Measurements from ENCODE around the gene RARRES1.

RARRES1 gene

GRCh38 chr3:158678687-158679086 is 53.6 kb downstream of the RARRES1 start:
- Histone ChIP-seq H3K27me3 (ENCODE audit: low read depth) (no peaks in the 10 kb centered on the region), H3K4me3 (no peak overlapping the region), H3K4me1 (peaks cover 15% of the 10 kb centered on the region), H3K9me3 (no peaks in the 10 kb centered on the region), H3K36me3 (replicated peaks) (no peaks in the 10 kb centered on the region)
- DNase-seq (ENCODE audit: low spot score in 2 of 2) = no peak
- in situ Hi-C loops (cut with MboI; ENCODE audit: low sequenced_read_pairs) = no loop called here

GRCh38 chr3:158672215-158673176 is 59.8 kb downstream of the RARRES1 start, which contains the start of gene LXN:
Gene LXN (minus strand): TSS chr3:158672648. CDS start chr3:158672478, 170 bp downstream.
- H3K36me3 ChIP-seq (replicated peaks) = peaks cover 23% of the 10 kb centered on the region

GRCh38 chr3:158671821-158672214 is 60.4 kb downstream of the RARRES1 start:
- H3K4me1 ChIP-seq = peaks cover 11% of the 10 kb centered on the region
- H3K4me3 ChIP-seq = peak overlapping the region; percentile 43
- H3K36me3 ChIP-seq (replicated peaks) = peaks cover 28% of the 10 kb centered on the region
- no peak for DNase-seq (ENCODE audit: low spot score in 2 of 2)
- H3K27me3 ChIP-seq (ENCODE audit: low read depth) = no peaks in the 10 kb centered on the region
- H3K9me3 ChIP-seq = no peaks in the 10 kb centered on the region
- in situ Hi-C loops (cut with MboI; ENCODE audit: low sequenced_read_pairs) = no loop called here

More at GRCh38 chr3:158672215-158673176, 59.8 kb downstream of the RARRES1 start, which contains the start of gene LXN:
- Histone ChIP-seq H3K4me1 (peaks cover 17% of the 10 kb centered on the region), H3K4me3 (peak within 1 kb of the TSS; percentile 43), H3K27me3 (ENCODE audit: low read depth) (no peaks in the 10 kb centered on the region), H3K9me3 (no peaks in the 10 kb centered on the region)
- peak; percentile 77 to 90 for DNase-seq (ENCODE audit: low spot score in 2 of 2)
- in situ Hi-C loops (cut with MboI; ENCODE audit: low sequenced_read_pairs) = no loop called here

GRCh38 chr3:158668506-158668905 is 63.8 kb downstream of the RARRES1 start:
- Histone ChIP-seq H3K27me3 (ENCODE audit: low read depth) (no peaks in the 10 kb centered on the region), H3K36me3 (replicated peaks) (peaks cover 51% of the 10 kb centered on the region), H3K4me1 (peaks cover 11% of the 10 kb centered on the region), H3K9me3 (no peaks in the 10 kb centered on the region), H3K4me3 (no peak overlapping the region)
- in situ Hi-C loops (cut with MboI; ENCODE audit: low sequenced_read_pairs) = no loop called here
- DNase-seq (ENCODE audit: low spot score in 2 of 2) = peak in 1 of 2 experiments; percentile 30

- Histone ChIP-seq H3K4me3 (no peak overlapping the region), H3K27me3 (ENCODE audit: low read depth) (no peaks in the 10 kb centered on the region), H3K9me3 (no peaks in the 10 kb centered on the region), H3K4me1 (peaks cover 7% of the 10 kb centered on the region), H3K36me3 (replicated peaks) (peaks cover 72% of the 10 kb centered on the region)
- DNase-seq (ENCODE audit: low spot score in 2 of 2) = no peak
- in situ Hi-C loops (cut with MboI; ENCODE audit: low sequenced_read_pairs) = no loop called here
Measured at GRCh38 chr3:158666416-158666815, 65.8 kb downstream of the RARRES1 start.

GRCh38 chr3:158663832-158664231 is 68.4 kb downstream of the RARRES1 start:
- Histone ChIP-seq H3K27me3 (ENCODE audit: low read depth) (no peaks in the 10 kb centered on the region), H3K36me3 (replicated peaks) (peaks cover 87% of the 10 kb centered on the region), H3K9me3 (no peaks in the 10 kb centered on the region), H3K4me3 (no peak overlapping the region), H3K4me1 (peaks cover 2% of the 10 kb centered on the region; the same call in 1 of the 2 replicates)
- no peak for DNase-seq (ENCODE audit: low spot score in 2 of 2)
- in situ Hi-C loops (cut with MboI; ENCODE audit: low sequenced_read_pairs) = no loop called here

GRCh38 chr3:158663246-158663645 is 69.0 kb downstream of the RARRES1 start:
- Histone ChIP-seq H3K4me3 (no peak overlapping the region), H3K9me3 (no peaks in the 10 kb centered on the region), H3K27me3 (ENCODE audit: low read depth) (no peaks in the 10 kb centered on the region), H3K4me1 (no peaks in the 10 kb centered on the region), H3K36me3 (replicated peaks) (peaks cover 88% of the 10 kb centered on the region)
- in situ Hi-C loops (cut with MboI; ENCODE audit: low sequenced_read_pairs) = no loop called here
- no peak for DNase-seq (ENCODE audit: low spot score in 2 of 2)

GRCh38 chr3:158660711-158661110 is 71.5 kb downstream of the RARRES1 start:
- Histone ChIP-seq H3K4me3 (no peak overlapping the region), H3K9me3 (no peaks in the 10 kb centered on the region), H3K36me3 (replicated peaks) (peaks cover 71% of the 10 kb centered on the region), H3K4me1 (no peaks in the 10 kb centered on the region), H3K27me3 (ENCODE audit: low read depth) (no peaks in the 10 kb centered on the region)
- no peak for DNase-seq (ENCODE audit: low spot score in 2 of 2)
- in situ Hi-C loops (cut with MboI; ENCODE audit: low sequenced_read_pairs) = no loop called here

GRCh38 chr3:158659454-158660237 is 72.6 kb downstream of the RARRES1 start:
- in situ Hi-C loops (cut with MboI; ENCODE audit: low sequenced_read_pairs) = no loop called here
- H3K4me3 ChIP-seq = no peak overlapping the region
- H3K27me3 ChIP-seq (ENCODE audit: low read depth) = no peaks in the 10 kb centered on the region
- DNase-seq (ENCODE audit: low spot score in 2 of 2) = peak; percentile 36 to 68
- H3K4me1 ChIP-seq = no peaks in the 10 kb centered on the region
- no peaks in the 10 kb centered on the region for H3K9me3 ChIP-seq
- peaks cover 68% of the 10 kb centered on the region for H3K36me3 ChIP-seq (replicated peaks)

GRCh38 chr3:158658889-158659288 is 73.4 kb downstream of the RARRES1 start:
- Histone ChIP-seq H3K27me3 (ENCODE audit: low read depth) (no peaks in the 10 kb centered on the region), H3K4me1 (no peaks in the 10 kb centered on the region), H3K9me3 (no peaks in the 10 kb centered on the region), H3K36me3 (replicated peaks) (peaks cover 68% of the 10 kb centered on the region), H3K4me3 (no peak overlapping the region)
- no peak for DNase-seq (ENCODE audit: low spot score in 2 of 2)
- in situ Hi-C loops (cut with MboI; ENCODE audit: low sequenced_read_pairs) = no loop called here

- peaks cover 46% of the 10 kb centered on the region for H3K36me3 ChIP-seq (replicated peaks)
- no peaks in the 10 kb centered on the region for H3K4me1 ChIP-seq
- DNase-seq (ENCODE audit: low spot score in 2 of 2) = no peak
- no peak overlapping the region for H3K4me3 ChIP-seq
- H3K9me3 ChIP-seq = no peaks in the 10 kb centered on the region
- H3K27me3 ChIP-seq (ENCODE audit: low read depth) = no peaks in the 10 kb centered on the region
- in situ Hi-C loops (cut with MboI; ENCODE audit: low sequenced_read_pairs) = no loop called here
Measured at GRCh38 chr3:158652463-158652862, 79.8 kb downstream of the RARRES1 start.

- no peaks in the 10 kb centered on the region for H3K27me3 ChIP-seq (ENCODE audit: low read depth)
- no peak overlapping the region for H3K4me3 ChIP-seq
- in situ Hi-C loops (cut with MboI; ENCODE audit: low sequenced_read_pairs) = no loop called here
- no peaks in the 10 kb centered on the region for H3K4me1 ChIP-seq
- no peak for DNase-seq (ENCODE audit: low spot score in 2 of 2)
- peaks cover 51% of the 10 kb centered on the region for H3K36me3 ChIP-seq (replicated peaks)
- H3K9me3 ChIP-seq = no peaks in the 10 kb centered on the region
Measured at GRCh38 chr3:158651192-158651591, 81.1 kb downstream of the RARRES1 start.

- Histone ChIP-seq H3K4me3 (no peak overlapping the region), H3K36me3 (replicated peaks) (peaks cover 47% of the 10 kb centered on the region), H3K4me1 (no peaks in the 10 kb centered on the region), H3K27me3 (ENCODE audit: low read depth) (no peaks in the 10 kb centered on the region), H3K9me3 (no peaks in the 10 kb centered on the region)
- in situ Hi-C loops (cut with MboI; ENCODE audit: low sequenced_read_pairs) = no loop called here
- no peak for DNase-seq (ENCODE audit: low spot score in 2 of 2)
Measured at GRCh38 chr3:158649791-158650190, 82.5 kb downstream of the RARRES1 start.
